NCI-H2227 treated with DMSO at 0.1 percent for 48 hours (cell line): Measurements from ENCODE around the gene KIDINS220.

Experiments
- DNase-seq: peaks from one replicate; lab custom pipeline; 2025; lab: John Stamatoyannopoulos, UW

KIDINS220 gene

GRCh38 chr2:8805278-8806210, 31.9 kb downstream of the KIDINS220 start:
- no peak for DNase-seq

GRCh38 chr2:8803658-8804379, 33.6 kb downstream of the KIDINS220 start:
- DNase-seq, result no peak

GRCh38 chr2:8802741-8803140, 34.7 kb downstream of the KIDINS220 start:
- DNase-seq, result no peak

DNA sequence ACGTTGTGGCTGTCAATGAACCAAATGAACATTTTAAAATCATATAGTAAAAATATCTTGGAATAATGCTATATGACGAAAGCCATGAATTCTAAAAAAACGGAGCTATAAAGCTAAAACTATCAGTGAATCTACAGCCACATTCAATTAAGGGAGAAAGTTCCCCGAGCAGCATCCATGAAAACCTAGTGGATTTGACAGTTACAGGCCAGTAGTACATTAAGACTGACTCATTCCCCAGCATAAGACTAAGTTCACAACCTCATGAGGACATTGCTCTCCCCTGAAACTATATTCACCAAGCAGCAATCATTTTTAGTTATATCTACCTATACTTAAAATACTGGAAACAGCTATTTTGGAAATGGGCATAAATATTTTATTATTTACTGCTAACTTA, 36.6 kb downstream of the KIDINS220 start:
- DNase-seq, result no peak

- no peak for DNase-seq
Measured at GRCh38 chr2:8800218-8800617, 37.2 kb downstream of the KIDINS220 start.

DNA sequence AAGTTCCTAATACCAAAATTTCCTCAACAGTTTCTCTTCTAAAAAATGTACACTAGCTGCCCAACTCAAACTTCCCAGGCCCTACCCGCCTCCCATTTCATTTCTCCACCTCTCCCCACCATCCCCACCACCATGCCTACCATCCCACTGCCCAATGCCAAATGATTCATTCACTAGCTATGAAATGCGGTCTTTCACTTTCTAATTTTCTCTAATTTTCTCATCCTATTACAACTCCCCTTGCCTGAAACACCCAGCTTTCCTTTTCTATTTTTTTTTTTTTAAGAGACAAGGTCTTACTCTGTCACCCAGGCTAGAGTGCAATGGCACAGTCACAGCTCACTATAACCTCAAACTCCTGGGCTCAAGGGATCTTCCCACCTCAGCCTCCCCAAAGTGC, 38.4 kb downstream of the KIDINS220 start:
- DNase-seq, result no peak

GRCh38 chr2:8798393-8798792, 39.0 kb downstream of the KIDINS220 start:
- DNase-seq, result no peak

DNA sequence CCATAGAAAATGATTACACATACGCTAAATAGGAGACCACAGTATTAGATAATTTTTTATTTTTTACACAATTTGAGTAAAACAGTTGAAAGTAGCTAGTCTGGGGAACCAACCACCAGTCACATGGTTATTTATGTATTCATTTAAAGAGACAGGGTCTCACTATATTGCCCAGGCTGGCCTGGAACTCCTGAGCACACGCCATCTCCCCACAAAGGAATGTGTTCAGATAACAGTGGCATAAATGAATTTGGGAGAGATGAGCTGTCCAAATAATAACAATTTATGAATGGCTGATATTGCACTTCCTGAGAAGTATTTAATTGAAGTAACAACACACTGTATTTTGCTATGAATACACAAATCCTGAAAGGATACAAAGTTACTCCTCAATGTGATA, 39.7 kb downstream of the KIDINS220 start:
- no peak for DNase-seq

GRCh38 chr2:8796878-8797550, 40.4 kb downstream of the KIDINS220 start:
- DNase-seq, result no peak

DNA sequence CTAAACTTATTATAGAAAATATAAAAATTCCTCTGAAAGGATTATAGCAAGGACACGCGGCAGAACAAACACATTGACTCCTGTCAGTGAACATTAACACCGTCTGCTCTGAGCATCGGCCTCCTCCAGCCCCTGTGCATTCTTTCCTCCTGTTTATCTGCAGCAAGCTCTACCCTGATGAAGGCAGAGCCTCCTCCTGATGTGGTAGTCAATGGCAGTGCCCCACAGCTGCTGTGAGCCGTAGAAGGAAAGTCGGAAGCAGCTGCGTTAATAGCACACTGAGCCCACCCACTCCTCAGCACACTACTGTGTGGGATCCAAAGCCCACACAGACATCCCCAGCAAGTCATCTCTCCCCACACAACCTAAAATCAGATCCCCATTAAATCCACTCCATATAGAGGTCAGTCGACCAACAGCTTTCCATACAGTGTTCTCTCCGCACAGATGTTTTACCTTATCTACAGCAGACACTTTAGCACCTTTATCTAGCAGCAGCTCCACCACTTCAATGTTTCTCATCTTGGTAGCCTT, 41.0 kb downstream of the KIDINS220 start:
- no peak for DNase-seq

DNA sequence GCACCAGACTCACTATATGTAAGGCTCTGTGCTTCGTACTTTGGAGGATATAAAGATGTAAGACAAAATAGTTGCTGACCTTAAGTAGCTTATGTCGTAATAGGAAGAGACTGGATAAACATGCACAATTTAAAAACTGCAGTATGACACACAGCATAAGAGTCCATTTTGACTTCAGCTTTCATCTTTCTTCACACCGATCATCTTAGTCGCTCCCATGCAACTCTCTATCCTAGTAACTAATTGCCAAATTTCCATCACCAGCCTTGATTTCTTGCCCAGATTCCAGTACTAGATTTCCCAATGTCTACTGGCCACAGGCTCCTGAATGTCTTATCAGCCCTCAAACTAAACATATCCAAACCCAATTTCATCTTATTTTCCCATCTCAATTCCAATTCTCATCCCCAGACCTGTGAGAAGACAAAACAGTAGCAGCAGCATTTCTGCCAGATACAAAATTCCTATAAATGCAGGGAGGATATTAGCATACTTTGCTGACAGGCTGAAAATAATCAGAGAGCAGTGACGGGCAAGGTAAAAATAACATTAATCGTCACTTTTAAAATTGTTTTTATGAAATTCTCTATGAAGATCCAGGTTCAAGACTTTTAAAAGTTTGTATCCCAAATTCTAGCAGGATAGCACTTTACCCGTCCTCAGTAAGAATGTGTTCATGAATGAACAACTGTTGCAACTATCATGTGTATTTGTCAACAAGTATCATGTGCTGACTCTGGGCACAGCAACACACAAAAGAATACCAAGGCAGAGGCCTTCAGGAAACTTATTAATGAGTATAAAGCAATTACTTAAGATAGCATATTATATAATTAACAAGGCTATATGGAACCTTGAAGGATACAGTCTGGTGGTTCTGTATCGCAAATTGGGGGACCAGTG, 42.2 kb downstream of the KIDINS220 start:
- no peak for DNase-seq

GRCh38 chr2:8790739-8791162, 46.7 kb downstream of the KIDINS220 start:
- no peak for DNase-seq

DNA sequence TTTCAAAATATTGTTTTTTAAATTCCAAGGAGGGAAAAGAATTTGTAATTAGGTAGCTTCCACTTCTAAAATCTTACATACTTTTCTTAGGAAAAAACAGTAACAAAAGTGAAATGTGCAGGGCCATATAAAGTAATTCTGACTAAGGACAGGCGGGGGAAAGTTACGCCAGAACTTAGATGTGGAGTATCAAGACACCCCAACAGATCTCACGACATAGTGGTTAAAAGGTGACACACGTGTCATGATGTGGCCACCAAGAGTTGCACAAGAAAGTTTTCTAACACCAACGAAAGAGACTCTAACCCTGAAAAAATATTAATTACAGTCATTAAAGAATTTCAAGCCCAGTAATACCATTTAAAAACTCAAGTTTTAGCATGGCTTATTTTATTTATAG, 51.0 kb downstream of the KIDINS220 start:
- no peak for DNase-seq

DNA sequence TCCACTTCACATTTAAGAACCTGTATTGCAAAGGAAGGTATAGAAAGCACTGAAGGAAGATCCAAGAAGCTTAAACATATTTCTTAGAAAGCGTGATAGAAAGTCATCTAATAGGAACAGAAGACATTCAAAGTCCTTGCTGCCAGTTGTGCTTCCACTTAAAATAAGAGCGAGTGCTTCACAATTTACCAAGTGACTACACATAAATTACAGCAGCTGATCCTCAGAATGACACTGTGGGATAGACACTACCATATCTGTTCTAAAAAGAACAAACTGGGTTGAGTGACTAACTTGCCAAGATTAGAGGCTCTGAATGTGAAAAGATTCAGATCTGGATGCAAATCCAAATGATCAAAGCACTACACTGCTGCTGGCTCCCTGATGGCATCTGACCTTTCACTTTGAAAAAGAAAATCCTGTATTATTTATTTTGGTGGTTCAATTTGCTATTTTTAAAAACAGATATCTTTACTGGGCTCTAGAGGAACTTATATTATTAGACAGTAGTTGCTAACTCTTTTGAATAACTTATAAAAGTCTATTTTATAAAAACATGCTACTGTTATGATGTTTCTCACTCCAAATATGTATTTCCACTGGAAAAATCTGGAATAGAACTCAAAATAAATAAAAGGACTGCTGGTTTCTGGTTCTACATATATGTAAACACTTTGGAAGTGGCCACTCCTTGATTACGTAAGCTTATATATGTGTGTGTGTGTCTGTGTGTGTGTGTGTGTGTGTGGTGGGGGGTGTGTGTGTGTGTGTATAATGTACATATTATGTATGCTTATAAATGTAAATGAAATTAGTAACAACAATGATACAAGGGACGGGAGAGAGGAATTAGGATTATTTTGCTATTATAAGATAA, 57.4 kb downstream of the KIDINS220 start:
- DNase-seq, result no peak

DNA sequence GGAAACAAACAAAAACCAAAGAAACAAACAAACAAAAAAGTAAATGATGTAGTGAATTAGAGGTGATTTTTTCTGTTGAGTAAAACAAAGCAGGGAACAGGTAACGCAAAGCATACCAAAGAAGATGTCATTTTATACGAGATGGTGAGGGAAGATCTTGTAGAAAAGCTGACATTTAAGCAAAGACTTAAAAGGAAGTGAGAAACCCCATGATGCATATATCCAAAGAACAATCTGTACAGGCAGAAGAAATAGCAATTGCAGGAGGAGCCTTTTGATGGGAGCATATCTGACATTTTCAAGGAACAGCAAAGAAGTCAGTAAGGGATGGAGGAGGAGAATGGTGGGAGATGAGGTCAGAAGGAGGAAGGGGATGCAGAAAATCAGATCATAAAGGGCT, 63.0 kb downstream of the KIDINS220 start:
- no peak for DNase-seq

- no peak for DNase-seq
Measured at GRCh38 chr2:8767324-8767723, 70.1 kb downstream of the KIDINS220 start.

- DNase-seq, result peak; percentile 46
Measured at GRCh38 chr2:8761529-8762164, 75.8 kb downstream of the KIDINS220 start.

- no peak for DNase-seq
Measured at GRCh38 chr2:8756716-8757115, 80.7 kb downstream of the KIDINS220 start.

DNA sequence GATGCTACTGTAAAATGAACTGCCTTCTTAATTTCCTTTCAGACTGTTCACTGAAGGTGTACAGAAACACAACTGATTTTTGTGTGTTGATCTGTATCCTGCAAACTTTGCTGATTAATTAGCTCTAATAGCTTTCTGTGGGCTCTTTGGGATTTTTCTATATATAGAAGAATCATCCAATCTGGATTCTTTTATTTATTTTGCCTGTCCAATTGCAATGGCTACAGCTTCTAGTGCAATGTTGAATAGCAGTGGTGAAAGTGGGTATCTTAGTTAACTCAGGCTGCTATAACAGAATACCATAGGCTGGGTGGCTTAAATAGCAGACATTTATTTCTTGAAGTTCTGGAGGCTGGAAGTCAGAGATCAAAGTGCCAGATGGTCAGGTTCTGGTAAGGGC, 81.2 kb downstream of the KIDINS220 start:
- no peak for DNase-seq
